HL-60 (cell line): Measurements from ENCODE around the gene TNC.

Experiments
- DNase-seq, 2 experiments: peaks; one replicate each; pipeline ENCODE4 v3.0.0-alpha.2; 2010 to 2020; ENCODE audit warnings: low read depth in 1 of 2, low spot score in 1 of 2
- H3K27ac ChIP-seq: fragments of 250-450 bp; sonication (Bioruptor Pico); replicated peaks from 2 replicates; pipeline ENCODE4 v1.5.1; 2020; ENCODE audit warnings: mild to moderate bottlenecking, moderate library complexity
- H3K27me3 ChIP-seq: fragments of 250-450 bp; sonication (Bioruptor Pico); 2 replicates; pipeline ENCODE4 v1.5.1; 2021; ENCODE audit warnings: mild to moderate bottlenecking, moderate library complexity; ENCODE audit not compliant: insufficient read depth, poor library complexity, severe bottlenecking
- H3K4me3 ChIP-seq: replicated peaks from 2 replicates; pipeline ENCODE4 v1.5.1; 2011; ENCODE audit warnings: mild to moderate bottlenecking, control low read depth, low read length; ENCODE audit not compliant: insufficient read depth
- CTCF ChIP-seq: IDR thresholded peaks from one replicate; pipeline ENCODE4 v1.5.1; 2011; ENCODE audit warnings: low read length, control low read depth, inconsistent platforms; ENCODE audit not compliant: insufficient read depth
- GABPA ChIP-seq: IDR thresholded peaks from 2 replicates; pipeline ENCODE4 v1.6.1; 2012; ENCODE audit warnings: low read depth
- POLR2AphosphoS5 ChIP-seq: IDR thresholded peaks from 2 replicates; pipeline ENCODE4 v1.6.1; 2012; ENCODE audit warnings: low read depth
- REST ChIP-seq: IDR thresholded peaks from 2 replicates; pipeline ENCODE4 v1.6.1; 2012; ENCODE audit warnings: low read depth; ENCODE audit not compliant: insufficient replicate concordance
- SPI1 ChIP-seq: IDR thresholded peaks from 2 replicates; pipeline ENCODE4 v1.6.1; 2012; ENCODE audit warnings: low read depth, mild to moderate bottlenecking, borderline replicate concordance

Gene TNC

GRCh38 chr9:115030006-115030405 lies 88.0 kb downstream of the TNC start:
- H3K4me3 ChIP-seq: no peak overlapping the region
- TF ChIP-seq GABPA (no peak), CTCF (no peak), POLR2AphosphoS5 (no peak), SPI1 (no peak), REST (no peak)
- no peak overlapping the region for H3K27ac ChIP-seq
- DNase-seq: no peak
- no peaks in the 10 kb centered on the region for H3K27me3 ChIP-seq

- H3K27me3 ChIP-seq: peaks cover 2% of the 10 kb centered on the region
- TF ChIP-seq POLR2AphosphoS5: no peak
- no peak for DNase-seq
- H3K4me3 ChIP-seq: no peak overlapping the region
- no peak overlapping the region for H3K27ac ChIP-seq
Measured at GRCh38 chr9:115025721-115026120, 92.2 kb downstream of the TNC start.

- TF ChIP-seq GABPA (no peak), REST (no peak), SPI1 (no peak), CTCF (no peak), POLR2AphosphoS5 (no peak)
- Histone ChIP-seq H3K27ac (no peak overlapping the region), H3K27me3 (peaks cover 2% of the 10 kb centered on the region), H3K4me3 (no peak overlapping the region)
- DNase-seq: no peak
Measured at GRCh38 chr9:115024925-115025535, 92.9 kb downstream of the TNC start.

- DNase-seq: no peak
- H3K27ac ChIP-seq: no peak overlapping the region
Measured at GRCh38 chr9:115022760-115023434, 95.1 kb downstream of the TNC start.

More at GRCh38 chr9:115022760-115023434, 95.1 kb downstream of the TNC start:
- Histone ChIP-seq H3K4me3 (no peak overlapping the region), H3K27me3 (peaks cover 2% of the 10 kb centered on the region)
- TF ChIP-seq CTCF (no peak), SPI1 (no peak), POLR2AphosphoS5 (no peak), REST (no peak), GABPA (no peak)
